GM10266 (cell line): ENCODE results near the gene LATS2.
"Not testable (repeated sequence)": the region's sequence is repeated elsewhere in the genome, so short reads cannot be mapped to it uniquely, and the experiment has no call there.

Experiments
- DNase-seq: peaks from one replicate; pipeline ENCODE4 v3.0.0; 2012; ENCODE audit errors: extremely low spot score
- CTCF ChIP-seq: IDR thresholded peaks from 2 replicates; pipeline ENCODE4 v1.5.1; 2012; ENCODE audit warnings: mild to moderate bottlenecking, low read depth; ENCODE audit not compliant: control insufficient read depth, insufficient read depth; ENCODE audit errors: missing control alignments

The LATS2 gene

GRCh38 chr13:21055016-21055415 lies 6.4 kb downstream of the LATS2 start:
- no peak for TF ChIP-seq CTCF
- no peak for DNase-seq

- no peak for TF ChIP-seq CTCF
Observed at GRCh38 chr13:21054313-21054712, 7.1 kb downstream of the LATS2 start.

GRCh38 chr13:21053231-21053630 lies 8.2 kb downstream of the LATS2 start:
- DNase-seq = no peak
- no peak for TF ChIP-seq CTCF

More at GRCh38 chr13:21054313-21054712, 7.1 kb downstream of the LATS2 start:
- no peak for DNase-seq

GRCh38 chr13:21051675-21052074 lies 9.7 kb downstream of the LATS2 start:
- no peak for DNase-seq
- no peak for TF ChIP-seq CTCF

GRCh38 chr13:21050288-21051197 lies 10.8 kb downstream of the LATS2 start:
- DNase-seq = no peak
- TF ChIP-seq CTCF = no peak

GRCh38 chr13:21049731-21050130 lies 11.7 kb downstream of the LATS2 start:
- DNase-seq = not testable (repeated sequence)

GRCh38 chr13:21048901-21049698 lies 12.3 kb downstream of the LATS2 start:
- TF ChIP-seq CTCF = no peak
- DNase-seq = no peak
